ENCODE data around the gene HOXC9.

DNA sequence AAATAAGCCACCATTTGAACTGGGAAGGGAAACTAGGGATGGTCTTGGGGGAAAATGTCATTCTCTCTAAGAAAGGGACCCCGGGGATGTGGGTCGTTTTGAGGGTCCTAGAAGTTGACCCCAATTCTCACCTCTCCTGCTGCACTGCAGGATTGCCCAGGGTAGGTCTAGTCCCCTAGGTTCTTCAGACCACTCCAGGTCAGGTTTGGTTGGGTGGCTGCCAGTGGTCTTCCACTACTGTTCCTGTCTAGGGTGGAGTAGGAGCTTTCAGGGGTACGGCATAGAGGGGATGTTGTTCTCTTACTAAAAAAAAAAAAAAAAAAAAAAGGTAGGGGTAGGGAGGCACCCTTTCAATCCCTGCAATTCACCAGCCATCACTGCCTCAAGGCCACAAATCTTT lies 16.1 kb downstream of the HOXC9 start:
- TF ChIP-seq CTCF (IDR thresholded peaks at IDR 0.05) (no peak), POLR2A (IDR thresholded peaks at IDR 0.05) (no peak)
